Panc1 (cell line): ENCODE data around the gene CPA1. TPM values are rescaled to one million over a fixed set of nuclear protein-coding genes. Genes with fewer than 3 reads are reported as not detected.

ENCODE experiments used
- ATAC-seq: fragments of 200-7000 bp; cut with Tn5 transposase; 2 replicates; pipeline ENCODE4 v1.9.1; 2020; ENCODE audit warnings: mild to moderate bottlenecking, moderate library complexity
- BruUV-seq: library from RNA; stranded (reverse); fragments of 400-500 nt; replicated peaks from 2 replicates; lab custom pipeline; 2021; lab: Mats Ljungman, UMichigan
- CTCF ChIA-PET: fragments of 300-600 bp; sonication (Branson Sonifier 250); formaldehyde crosslinking; loops from one replicate; lab custom pipeline; 2022; ENCODE audit warnings: antibody characterized with exemption; lab: Charles Lee
- POLR2A ChIA-PET: fragments of 300-600 bp; sonication (Branson Sonifier 250); formaldehyde crosslinking; loops from one replicate; lab custom pipeline; 2022; ENCODE audit warnings: antibody characterized with exemption; lab: Charles Lee
- DNase-seq: peaks from one replicate; pipeline ENCODE4 v3.0.0-alpha.2; 2010; ENCODE audit warnings: low read depth, low spot score
- H3K27ac ChIP-seq: 2 replicates; pipeline ENCODE4 v1.5.1; 2011; ENCODE audit warnings: mild to moderate bottlenecking, low read length, inconsistent platforms
- H3K27me3 ChIP-seq: fragments of 200-500 bp; sonication (Bioruptor generic); 2 replicates; pipeline ENCODE4 v1.6.0; 2014; ENCODE audit warnings: low read length, inconsistent platforms; ENCODE audit not compliant: control insufficient read depth, insufficient read depth
- H3K36me3 ChIP-seq: fragments of 200-500 bp; sonication (Bioruptor generic); 2 replicates; pipeline ENCODE4 v1.5.1; 2014; ENCODE audit warnings: inconsistent platforms, mild to moderate bottlenecking, low read length, moderate library complexity; ENCODE audit not compliant: control insufficient read depth, insufficient read depth
- H3K4me1 ChIP-seq: 2 replicates; pipeline ENCODE4 v1.5.1; 2011; ENCODE audit warnings: inconsistent platforms, mild to moderate bottlenecking, low read length, moderate library complexity; ENCODE audit not compliant: control insufficient read depth, insufficient read depth
- H3K4me3 ChIP-seq, 2 experiments: 2 replicates each; pipeline ENCODE4 v1.5.1; 2011 to 2012; ENCODE audit warnings: low read depth in 2 of 2, low read length in 2 of 2, mild to moderate bottlenecking in 2 of 2, inconsistent platforms in 1 of 2, moderate library complexity in 1 of 2
- H3K9me3 ChIP-seq: fragments of 200-500 bp; sonication (Bioruptor generic); 2 replicates; pipeline ENCODE4 v1.5.1; 2014; ENCODE audit warnings: low read depth, mild to moderate bottlenecking, inconsistent platforms, low read length, moderate library complexity; ENCODE audit not compliant: control insufficient read depth, insufficient read depth
- CTCF ChIP-seq: fragments of 450-650 bp; IDR thresholded peaks from 2 replicates; pipeline ENCODE4 v1.5.1; 2017; ENCODE audit warnings: mild to moderate bottlenecking
- POLR2AphosphoS5 ChIP-seq: IDR thresholded peaks from 2 replicates; pipeline ENCODE4 v1.6.1; 2012; ENCODE audit warnings: mild to moderate bottlenecking, low read depth, low read length, moderate library complexity
- REST ChIP-seq, 2 experiments: IDR thresholded peaks; 2 replicates each; pipeline ENCODE4 v1.6.1; 2011 to 2012; ENCODE audit warnings: low read depth in 2 of 2, control low read depth in 1 of 2, low read length in 1 of 2, mild to moderate bottlenecking in 1 of 2, moderate library complexity in 1 of 2; ENCODE audit not compliant: insufficient read depth in 1 of 2
- SIN3A ChIP-seq: IDR thresholded peaks from 2 replicates; pipeline ENCODE4 v1.6.1; 2012; ENCODE audit warnings: low read depth, mild to moderate bottlenecking, low read length, moderate library complexity, borderline replicate concordance; ENCODE audit not compliant: insufficient read depth
- TCF7L2 ChIP-seq: IDR thresholded peaks from 2 replicates; pipeline ENCODE4 v1.6.1; 2011; ENCODE audit warnings: mild to moderate bottlenecking, low read depth, low read length, inconsistent platforms
- in situ Hi-C: cut with HindIII; loops from 2 replicates; pipeline ENCODE4 v1.10.0; 2016; ENCODE audit warnings: low sequenced_read_pairs, low pct_unique_long_range_greater_than_20kb
- intact Hi-C: fragments of 100-400 bp; cut with micrococcal nuclease; formaldehyde crosslinking; loops from one replicate; pipeline ENCODE4 v1.10.0; 2022; ENCODE audit not compliant: unreplicated experiment
- total RNA-seq: library from RNA; stranded (reverse); gene quantifications from one replicate; pipeline ENCODE4 v1.2.1, GENCODE V29; 2021; ENCODE audit not compliant: unreplicated experiment

The CPA1 gene
- total RNA-seq, 1 experiment from 2014 or later = 7.6 TPM

GRCh38 chr7:130371046-130371445 lies 9.2 kb upstream of the CPA1 start:
- intact Hi-C loops = no loop called here
- in situ Hi-C loops = no loop called here
- peaks cover 20% of the 10 kb centered on the region for H3K4me1 ChIP-seq
- no peaks in the 10 kb centered on the region for H3K9me3 ChIP-seq
- no peak overlapping the region for H3K4me3 ChIP-seq
- H3K36me3 ChIP-seq = no peaks in the 10 kb centered on the region
- CTCF ChIA-PET = no interaction called here
- no peak overlapping the region for H3K27ac ChIP-seq
- ATAC-seq = no peak
- POLR2A ChIA-PET = no interaction called here
- no peaks in the 10 kb centered on the region for H3K27me3 ChIP-seq
- no peak for TF ChIP-seq POLR2AphosphoS5
- no peak for DNase-seq
- BruUV-seq = no TSS peak

GRCh38 chr7:130372402-130373165 lies 7.7 kb upstream of the CPA1 start:
- DNase-seq = no peak
- H3K4me1 ChIP-seq = peaks cover 20% of the 10 kb centered on the region
- ATAC-seq = no peak
- no TSS peak for BruUV-seq
- H3K36me3 ChIP-seq = no peaks in the 10 kb centered on the region
- POLR2A ChIA-PET = no interaction called here
- peak overlapping the region; percentile 55 for H3K27ac ChIP-seq
- H3K27me3 ChIP-seq = no peaks in the 10 kb centered on the region
- no peak overlapping the region for H3K4me3 ChIP-seq
- in situ Hi-C loops (no loop called here), intact Hi-C loops (no loop called here)
- CTCF ChIA-PET = interaction anchor here (0.6 kb wide), 1 partner anchor 395 kb away, joined by 12 read pairs; no protein-coding TSS in a partner anchor
- H3K9me3 ChIP-seq = no peaks in the 10 kb centered on the region
- no peak for TF ChIP-seq REST (IDR thresholded peaks at IDR 0.05; ENCODE audit: insufficient read depth in 1 of 2, low read depth in 2 of 2, low read length in 1 of 2)
- TF ChIP-seq POLR2AphosphoS5 = no peak
- no peak for TF ChIP-seq SIN3A
- no peak for TF ChIP-seq TCF7L2
- no peak for TF ChIP-seq CTCF

GRCh38 chr7:130374507-130374906 lies 5.8 kb upstream of the CPA1 start:
- Histone ChIP-seq H3K27ac (0 out of 2 replicates have a peak overlapping the region, but pooled peaks have one; percentile 44), H3K36me3 (no peaks in the 10 kb centered on the region), H3K4me1 (peaks cover 13% of the 10 kb centered on the region), H3K9me3 (no peaks in the 10 kb centered on the region), H3K27me3 (no peaks in the 10 kb centered on the region), H3K4me3 (no peak overlapping the region)
- CTCF ChIA-PET = no interaction called here
- intact Hi-C loops (no loop called here), in situ Hi-C loops (no loop called here)
- DNase-seq (no peak), ATAC-seq (no peak)
- POLR2A ChIA-PET = no interaction called here
- no TSS peak for BruUV-seq
- TF ChIP-seq POLR2AphosphoS5 (no peak), SIN3A (no peak), REST (IDR thresholded peaks at IDR 0.05; ENCODE audit: insufficient read depth in 1 of 2, low read depth in 2 of 2, low read length in 1 of 2) (no peak), CTCF (no peak), TCF7L2 (no peak)
